ENCODE data around the gene ATP6V0A1. TPM values are rescaled to one million over a fixed set of nuclear protein-coding genes. Genes with fewer than 3 reads are reported as not detected.

The ATP6V0A1 gene
- total and polyA plus RNA-seq, 2 experiments from 2014 or later: 23.9 to 42.3 TPM

DNA sequence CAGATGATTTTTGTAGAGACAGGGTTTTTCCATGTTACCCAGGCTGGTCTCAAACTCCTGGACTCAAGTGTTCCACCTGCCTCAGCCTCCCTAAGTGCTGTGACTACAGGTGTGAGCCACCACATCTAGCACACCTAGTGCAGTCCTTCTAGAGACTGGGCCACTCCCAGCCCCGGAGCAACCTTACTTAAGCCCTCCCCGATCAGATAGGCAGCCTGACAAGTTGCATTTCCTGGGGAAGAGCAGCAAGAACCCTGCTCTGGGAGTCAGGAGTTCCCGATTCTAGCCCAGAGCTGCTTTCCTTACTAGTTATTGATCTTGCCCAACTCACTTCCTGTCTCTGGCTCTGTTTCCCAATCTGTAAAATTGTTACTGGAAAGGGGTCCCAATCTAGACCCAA lies 70.4 kb downstream of the ATP6V0A1 start:
- Mint-ChIP-seq H3K36me3 (ENCODE audit: low read depth) (no peaks in the 10 kb centered on the region), H3K9me3 (no peaks in the 10 kb centered on the region; the same call in 2 of the 3 replicates), H3K27me3 (ENCODE audit: insufficient read depth, low read depth, poor library complexity) (peaks cover 19% of the 10 kb centered on the region), H3K4me3 (no peak overlapping the region), H3K27ac (no peak overlapping the region), H3K4me1 (no peaks in the 10 kb centered on the region; the same call in none of the 3 replicates)
- no peak for TF ChIP-seq REST (IDR thresholded peaks at IDR 0.05; ENCODE audit: unreplicated experiment)
- Histone ChIP-seq H3K4me1 (ENCODE audit: insufficient read depth) (no peaks in the 10 kb centered on the region), H3K27me3 (ENCODE audit: insufficient read depth) (peaks cover 31% of the 10 kb centered on the region), H3K36me3 (ENCODE audit: insufficient read depth) (no peaks in the 10 kb centered on the region), H3F3A (replicated peaks; ENCODE audit: low read depth) (peaks cover 6% of the 10 kb centered on the region; the same call in 1 of the 2 replicates), H3K27ac (ENCODE audit: low read depth) (no peak overlapping the region), H2AFZ (no peak overlapping the region), H3K79me2 (replicated peaks; ENCODE audit: insufficient read depth) (no peaks in the 10 kb centered on the region), H3K4me3 (no peak overlapping the region), H4K20me1 (replicated peaks; ENCODE audit: insufficient read depth) (no peaks in the 10 kb centered on the region), H3K4me2 (no peak overlapping the region), H3K9me2 (ENCODE audit: insufficient read depth) (no peaks in the 10 kb centered on the region)
- no peak for DNase-seq (ENCODE audit: low spot score)
- ATAC-seq: no peak

- H3K36me3 ChIP-seq (ENCODE audit: insufficient read depth): no peaks in the 10 kb centered on the region
- H3K36me3 Mint-ChIP-seq (ENCODE audit: low read depth): no peaks in the 10 kb centered on the region
- ATAC-seq (no peak), DNase-seq (ENCODE audit: low spot score) (no peak)
- no peaks in the 10 kb centered on the region for H3K79me2 ChIP-seq (replicated peaks; ENCODE audit: insufficient read depth)
- H3K27me3 Mint-ChIP-seq (ENCODE audit: insufficient read depth, low read depth, poor library complexity): peaks cover 24% of the 10 kb centered on the region
- peaks cover 17% of the 10 kb centered on the region; the same call in 1 of the 2 replicates for H3F3A ChIP-seq (replicated peaks; ENCODE audit: low read depth)
- peaks cover 10% of the 10 kb centered on the region for H3K4me1 ChIP-seq (ENCODE audit: insufficient read depth)
- no peak overlapping the region for H3K27ac Mint-ChIP-seq
- H3K9me2 ChIP-seq (ENCODE audit: insufficient read depth): no peaks in the 10 kb centered on the region
- H3K4me2 ChIP-seq: no peak overlapping the region
- H3K27me3 ChIP-seq (ENCODE audit: insufficient read depth): peaks cover 32% of the 10 kb centered on the region
- H3K4me3 Mint-ChIP-seq: no peak overlapping the region
- H4K20me1 ChIP-seq (replicated peaks; ENCODE audit: insufficient read depth): no peaks in the 10 kb centered on the region
- H3K9me3 Mint-ChIP-seq: no peaks in the 10 kb centered on the region; the same call in 2 of the 3 replicates
- no peak overlapping the region for H3K4me3 ChIP-seq
- H3K4me1 Mint-ChIP-seq: peaks cover 7% of the 10 kb centered on the region
- H2AFZ ChIP-seq: no peak overlapping the region
- H3K27ac ChIP-seq (ENCODE audit: low read depth): no peak overlapping the region
- TF ChIP-seq EZH2 (IDR thresholded peaks at IDR 0.05; ENCODE audit: low read depth, unreplicated experiment): no peak
- no peak for TF ChIP-seq ZNF462 (CRISPR knock-in tag; IDR thresholded peaks at IDR 0.05)
- no peak for TF ChIP-seq POLR2AphosphoS5 (IDR thresholded peaks at IDR 0.05; ENCODE audit: low read depth)
- TF ChIP-seq, protein P1, sequence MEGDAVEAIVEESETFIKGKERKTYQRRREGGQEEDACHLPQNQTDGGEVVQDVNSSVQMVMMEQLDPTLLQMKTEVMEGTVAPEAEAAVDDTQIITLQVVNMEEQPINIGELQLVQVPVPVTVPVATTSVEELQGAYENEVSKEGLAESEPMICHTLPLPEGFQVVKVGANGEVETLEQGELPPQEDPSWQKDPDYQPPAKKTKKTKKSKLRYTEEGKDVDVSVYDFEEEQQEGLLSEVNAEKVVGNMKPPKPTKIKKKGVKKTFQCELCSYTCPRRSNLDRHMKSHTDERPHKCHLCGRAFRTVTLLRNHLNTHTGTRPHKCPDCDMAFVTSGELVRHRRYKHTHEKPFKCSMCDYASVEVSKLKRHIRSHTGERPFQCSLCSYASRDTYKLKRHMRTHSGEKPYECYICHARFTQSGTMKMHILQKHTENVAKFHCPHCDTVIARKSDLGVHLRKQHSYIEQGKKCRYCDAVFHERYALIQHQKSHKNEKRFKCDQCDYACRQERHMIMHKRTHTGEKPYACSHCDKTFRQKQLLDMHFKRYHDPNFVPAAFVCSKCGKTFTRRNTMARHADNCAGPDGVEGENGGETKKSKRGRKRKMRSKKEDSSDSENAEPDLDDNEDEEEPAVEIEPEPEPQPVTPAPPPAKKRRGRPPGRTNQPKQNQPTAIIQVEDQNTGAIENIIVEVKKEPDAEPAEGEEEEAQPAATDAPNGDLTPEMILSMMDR (conservative IDR thresholded peaks at IDR 0.05; ENCODE audit: low read depth in 2 of 2): no peak
- TF ChIP-seq ZNF114 (CRISPR knock-in tag; IDR thresholded peaks at IDR 0.05): no peak
- TF ChIP-seq CREB1 (CRISPR knock-in tag; IDR thresholded peaks at IDR 0.05; ENCODE audit: low read depth): no peak
- TF ChIP-seq ETS1 (IDR thresholded peaks at IDR 0.05): no peak
- TF ChIP-seq ZNF331 (CRISPR knock-in tag; IDR thresholded peaks at IDR 0.05; ENCODE audit: low read depth): no peak
Measured at GRCh38 chr17:42530952-42531454, 72.3 kb downstream of the ATP6V0A1 start.

All from GM23338 (cell line).